B cell (primary cell): Measurements from ENCODE around the gene CTDSPL. TPM values are rescaled to one million over a fixed set of nuclear protein-coding genes. Genes with fewer than 3 reads are reported as not detected.

ENCODE experiments used
- ATAC-seq: fragments of 200-7000 bp; cut with Tn5 transposase; one replicate; pipeline ENCODE4 v1.10.0; 2021; ENCODE audit warnings: low read depth, mild to moderate bottlenecking, moderate number of reproducible peaks, moderate library complexity
- CTCF ChIA-PET: fragments of 350-600 bp; sonication (Branson Sonifier 250); formaldehyde crosslinking; loops from one replicate; lab custom pipeline; 2021; ENCODE audit warnings: antibody characterized with exemption, inconsistent platforms; lab: Charles Lee
- POLR2A ChIA-PET: fragments of 350-600 bp; sonication (Branson Sonifier 250); formaldehyde crosslinking; loops from one replicate; lab custom pipeline; 2021; ENCODE audit warnings: antibody characterized with exemption; lab: Charles Lee
- DNase-seq: peaks from one replicate; pipeline ENCODE4 v3.0.0; 2013
- H2AFZ ChIP-seq: 2 replicates; pipeline ENCODE4 v1.6.1; 2012; ENCODE audit warnings: mild to moderate bottlenecking, low read depth, low read length; ENCODE audit not compliant: insufficient read depth, poor library complexity, severe bottlenecking
- H3K27ac ChIP-seq, 2 donors: 1 replicate in 1 of 2; 2 replicates in 1 of 2; pipeline ENCODE4 v1.5.1; 2012 to 2013; ENCODE audit warnings: low read length in 2 of 2, mild to moderate bottlenecking in 2 of 2, moderate library complexity in 1 of 2
- H3K27me3 ChIP-seq, 4 experiments: fragments of 200-600 bp in 1 of 4; sonication (generic) in 1 of 4; replicated peaks in 1 of 4; 1 replicate in 2 of 4; 2 replicates in 2 of 4; pipeline versions ENCODE4 v1.6.1 to v1.7.0; 2013 to 2016; ENCODE audit warnings: low read length in 3 of 4, mild to moderate bottlenecking in 2 of 4, mixed read lengths in 1 of 4, moderate library complexity in 1 of 4; ENCODE audit not compliant: insufficient read depth in 4 of 4, control insufficient read depth in 3 of 4; ENCODE audit errors: control extremely low read depth in 1 of 4
- H3K36me3 ChIP-seq, 2 experiments: replicated peaks in 1 of 2; 1 replicate in 1 of 2; 2 replicates in 1 of 2; pipeline versions ENCODE4 v1.6.1 to v1.7.1; 2013; ENCODE audit warnings: low read length in 1 of 2; ENCODE audit not compliant: insufficient read depth in 2 of 2, control insufficient read depth in 1 of 2; ENCODE audit errors: control extremely low read depth in 1 of 2, extremely low read depth in 1 of 2
- H3K4me1 ChIP-seq, 2 donors: fragments of 200-600 bp in 1 of 2; sonication (generic) in 1 of 2; 1 replicate in 1 of 2; 2 replicates in 1 of 2; pipeline versions ENCODE4 v1.5.1 to v1.6.1; 2013 to 2017; ENCODE audit warnings: low read length in 2 of 2; ENCODE audit not compliant: control insufficient read depth in 2 of 2, insufficient read depth in 2 of 2
- H3K4me2 ChIP-seq: replicated peaks from 2 replicates; pipeline ENCODE3; 2012; ENCODE audit warnings: mild to moderate bottlenecking, low read depth, low read length; ENCODE audit not compliant: poor library complexity, severe bottlenecking
- H3K4me3 ChIP-seq, 5 experiments: fragments of 200-600 bp in 1 of 5; sonication (generic) in 1 of 5; 1 replicate in 3 of 5; 2 replicates in 2 of 5; pipeline versions ENCODE4 v1.5.1 to v1.7.0; 2011 to 2016; ENCODE audit warnings: low read length in 4 of 5, mild to moderate bottlenecking in 4 of 5, low read depth in 2 of 5, control low read depth in 1 of 5, moderate library complexity in 1 of 5; ENCODE audit not compliant: insufficient read depth in 1 of 5; ENCODE audit errors: control extremely low read depth in 1 of 5, extremely low read depth in 1 of 5
- H3K79me2 ChIP-seq: fragments of 200-600 bp; sonication (generic); one replicate; pipeline ENCODE4 v1.6.0; 2016; ENCODE audit warnings: low read length; ENCODE audit not compliant: control insufficient read depth, insufficient read depth
- H3K9ac ChIP-seq: fragments of 200-600 bp; sonication (generic); 2 replicates; pipeline ENCODE4 v1.6.1; 2017; ENCODE audit warnings: mild to moderate bottlenecking, low read length, moderate library complexity
- H3K9me3 ChIP-seq, 3 donors: one replicate each; pipeline versions ENCODE4 v1.6.1 to v1.7.1; 2013; ENCODE audit warnings: low read length in 2 of 3; ENCODE audit not compliant: control insufficient read depth in 2 of 3, insufficient read depth in 1 of 3; ENCODE audit errors: control extremely low read depth in 1 of 3
- H4K20me1 ChIP-seq: 2 replicates; pipeline ENCODE4 v1.6.0; 2012; ENCODE audit warnings: mild to moderate bottlenecking, low read length; ENCODE audit not compliant: insufficient read depth, control insufficient read depth, poor library complexity, severe bottlenecking
- H3K27ac Mint-ChIP-seq: one replicate; pipeline ENCODE4 v1.8.0; 2021; ENCODE audit warnings: mixed read lengths
- H3K27me3 Mint-ChIP-seq: one replicate; pipeline ENCODE4 v1.8.0; 2021; ENCODE audit warnings: mixed read lengths
- H3K4me1 Mint-ChIP-seq: one replicate; pipeline ENCODE4 v1.8.0; 2021; ENCODE audit warnings: mixed read lengths
- H3K4me3 Mint-ChIP-seq: one replicate; pipeline ENCODE4 v1.8.0; 2021; ENCODE audit warnings: mixed read lengths
- H3K9me3 Mint-ChIP-seq: one replicate; pipeline ENCODE4 v1.8.0; 2022; ENCODE audit warnings: mixed read lengths; ENCODE audit not compliant: insufficient read depth
- EZH2 ChIP-seq: IDR thresholded peaks from 2 replicates; pipeline ENCODE4 v1.6.1; 2012; ENCODE audit warnings: borderline replicate concordance, low read depth, mild to moderate bottlenecking, moderate library complexity, low read length; ENCODE audit not compliant: insufficient read depth, poor library complexity, severe bottlenecking
- WGBS: methylation state at CpG from one replicate; pipeline ENCODE4 v1.1.5; 2013; ENCODE audit warnings: missing lambda C conversion rate; ENCODE audit not compliant: insufficient coverage; 5-methylcytosine and 5-hydroxymethylcytosine counted together
- intact Hi-C: fragments of 100-400 bp; cut with micrococcal nuclease; formaldehyde crosslinking; loops from one replicate; pipeline ENCODE4 v1.10.0; 2022
- polyA plus RNA-seq: library from polyadenylated mRNA; depleted of rRNA; stranded (reverse); fragments of >200 nt; gene quantifications from 2 replicates; pipeline ENCODE4 v1.2.3, GENCODE V29; 2012
- total RNA-seq, 2 donors: library from RNA; stranded (reverse); fragments of 120-200 nt in 1 of 2; gene quantifications; 1 replicate in 1 of 2; 2 replicates in 1 of 2; pipeline versions ENCODE4 v1.2.3 to v1.2.4, GENCODE V29; 2013 to 2022
- TF ChIP-seq, protein P1 (sequence below): fragments of 200-600 bp; IDR thresholded peaks from one replicate; pipeline ENCODE4 v1.8.0; 2022; ENCODE audit warnings: antibody characterized with exemption, mild to moderate bottlenecking

Gene CTDSPL
- total and polyA plus RNA-seq, 2 donors (not counting 1 experiment from before 2014, with no cell fraction given), result not detected

DNA sequence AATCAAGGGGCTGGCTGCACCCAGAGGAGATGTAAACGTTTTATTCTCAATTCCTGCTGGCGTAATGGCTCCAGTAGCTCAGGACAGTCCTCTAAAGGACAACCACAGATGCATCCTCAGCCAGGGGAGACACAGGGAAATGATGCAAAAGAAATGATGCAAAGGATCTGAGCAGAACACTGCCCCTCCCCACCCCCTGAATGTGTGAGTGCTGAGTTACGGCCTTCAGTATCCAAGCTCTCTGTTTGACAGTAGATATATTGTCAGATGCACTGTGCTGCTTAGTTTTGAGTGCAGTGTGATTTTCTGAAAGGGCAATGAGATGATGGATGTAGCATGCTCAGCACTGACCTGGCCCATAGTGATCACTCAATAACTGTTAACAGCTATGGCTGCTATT lies 41.4 kb upstream of the CTDSPL start:
- CTCF ChIA-PET, result no interaction called here
- H3K4me1 Mint-ChIP-seq, result no peaks in the 10 kb centered on the region

DNA sequence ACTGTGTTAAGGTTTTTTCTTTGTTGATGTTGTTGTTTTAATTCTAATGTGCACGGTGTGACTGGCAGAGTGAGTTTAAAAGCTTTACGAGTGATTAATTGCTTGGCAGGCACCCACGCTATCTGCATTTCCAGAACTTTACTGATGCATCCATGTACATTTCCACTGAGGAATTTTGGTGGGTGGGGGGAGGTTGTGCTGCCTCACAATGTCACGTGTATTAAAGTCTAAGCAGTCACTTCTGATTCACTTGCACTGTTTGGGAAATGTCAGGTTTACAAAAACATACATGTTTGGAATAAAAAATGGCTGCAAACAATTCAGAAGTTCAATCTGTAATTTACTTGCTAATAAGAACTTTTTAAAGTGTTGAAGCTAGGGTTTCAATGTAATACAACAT lies 38.5 kb upstream of the CTDSPL start:
- H3K27ac ChIP-seq, result no peak overlapping the region
- ATAC-seq, result no peak
- no peaks in the 10 kb centered on the region for H3K27me3 ChIP-seq
- TF ChIP-seq EZH2, result no peak
- TF ChIP-seq, protein P1, sequence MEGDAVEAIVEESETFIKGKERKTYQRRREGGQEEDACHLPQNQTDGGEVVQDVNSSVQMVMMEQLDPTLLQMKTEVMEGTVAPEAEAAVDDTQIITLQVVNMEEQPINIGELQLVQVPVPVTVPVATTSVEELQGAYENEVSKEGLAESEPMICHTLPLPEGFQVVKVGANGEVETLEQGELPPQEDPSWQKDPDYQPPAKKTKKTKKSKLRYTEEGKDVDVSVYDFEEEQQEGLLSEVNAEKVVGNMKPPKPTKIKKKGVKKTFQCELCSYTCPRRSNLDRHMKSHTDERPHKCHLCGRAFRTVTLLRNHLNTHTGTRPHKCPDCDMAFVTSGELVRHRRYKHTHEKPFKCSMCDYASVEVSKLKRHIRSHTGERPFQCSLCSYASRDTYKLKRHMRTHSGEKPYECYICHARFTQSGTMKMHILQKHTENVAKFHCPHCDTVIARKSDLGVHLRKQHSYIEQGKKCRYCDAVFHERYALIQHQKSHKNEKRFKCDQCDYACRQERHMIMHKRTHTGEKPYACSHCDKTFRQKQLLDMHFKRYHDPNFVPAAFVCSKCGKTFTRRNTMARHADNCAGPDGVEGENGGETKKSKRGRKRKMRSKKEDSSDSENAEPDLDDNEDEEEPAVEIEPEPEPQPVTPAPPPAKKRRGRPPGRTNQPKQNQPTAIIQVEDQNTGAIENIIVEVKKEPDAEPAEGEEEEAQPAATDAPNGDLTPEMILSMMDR, result no peak
- H3K9me3 ChIP-seq, result no peaks in the 10 kb centered on the region
- no peaks in the 10 kb centered on the region for H4K20me1 ChIP-seq
- Mint-ChIP-seq H3K27me3 (peaks cover 8% of the 10 kb centered on the region), H3K9me3 (no peaks in the 10 kb centered on the region), H3K27ac (no peak overlapping the region), H3K4me3 (no peak overlapping the region), H3K4me1 (no peaks in the 10 kb centered on the region)
- DNase-seq, result no peak
- intact Hi-C loops, result no loop called here
- H3K79me2 ChIP-seq, result no peaks in the 10 kb centered on the region
- no peaks in the 10 kb centered on the region for H3K36me3 ChIP-seq
- ChIA-PET CTCF (no interaction called here), POLR2A (no interaction called here)
- H3K4me1 ChIP-seq, result no peaks in the 10 kb centered on the region
- H3K9ac ChIP-seq, result no peak overlapping the region
- no CpG with 5 or more reads among the region's 4 CpGs for WGBS
- H3K4me2 ChIP-seq, result no peak overlapping the region
- H2AFZ ChIP-seq, result no peak overlapping the region
- no peak overlapping the region for H3K4me3 ChIP-seq

More for the DNA sequence above, 41.4 kb upstream of the CTDSPL start:
- Histone ChIP-seq H3K79me2 (no peaks in the 10 kb centered on the region), H3K9ac (no peak overlapping the region), H4K20me1 (no peaks in the 10 kb centered on the region), H3K4me1 (no peaks in the 10 kb centered on the region), H3K27ac (no peak overlapping the region), H3K36me3 (no peaks in the 10 kb centered on the region), H2AFZ (no peak overlapping the region), H3K4me2 (no peak overlapping the region), H3K9me3 (no peaks in the 10 kb centered on the region), H3K4me3 (no peak overlapping the region), H3K27me3 (no peaks in the 10 kb centered on the region)
- TF ChIP-seq, protein P1, result no peak
- TF ChIP-seq EZH2, result no peak
- intact Hi-C loops, result no loop called here
- no peak for ATAC-seq
- peaks cover 7% of the 10 kb centered on the region for H3K27me3 Mint-ChIP-seq
- DNase-seq, result no peak
- no peak overlapping the region for H3K27ac Mint-ChIP-seq
- no peak overlapping the region for H3K4me3 Mint-ChIP-seq
- 90% methylated on average over 2 of the region's 3 CpGs for WGBS
- POLR2A ChIA-PET, result no interaction called here
- H3K9me3 Mint-ChIP-seq, result no peaks in the 10 kb centered on the region
